Adrenal gland (tissue), 12 donors: ENCODE measurements around the gene OR4D1. TPM values are rescaled to one million over a fixed set of nuclear protein-coding genes. Genes with fewer than 3 reads are reported as not detected.

Experiments used
- DNase-seq, 7 donors: peaks; one replicate each; pipeline ENCODE4 v3.0.0-alpha.2; 2019 to 2020
- H3K27ac ChIP-seq, 5 donors: fragments of 200-600 bp; sonication (generic) in 4 of 5; 1 replicate in 3 of 5; 2 replicates in 2 of 5; pipeline versions ENCODE4 v1.5.1 to v1.8.0; 2016 to 2020; ENCODE audit warnings: mild to moderate bottlenecking in 1 of 5
- H3K27me3 ChIP-seq: fragments of 200-600 bp; 2 replicates; pipeline ENCODE4 v1.8.0; 2021
- H3K36me3 ChIP-seq, 2 donors: fragments of 200-600 bp; replicated peaks in 1 of 2; 1 replicate in 1 of 2; 2 replicates in 1 of 2; pipeline versions ENCODE4 v1.5.1 to v1.8.0; 2018 to 2022
- H3K4me1 ChIP-seq, 2 donors: fragments of 200-600 bp; replicated peaks in 1 of 2; 1 replicate in 1 of 2; 2 replicates in 1 of 2; pipeline versions ENCODE4 v1.5.1 to v1.8.0; 2018 to 2021
- H3K4me3 ChIP-seq, 4 donors: fragments of 200-600 bp; sonication (generic) in 3 of 4; one replicate each; pipeline ENCODE4 v1.5.1; 2016 to 2018
- H3K9me3 ChIP-seq, 3 donors: fragments of 200-600 bp; sonication (generic) in 1 of 3; replicated peaks in 1 of 3; 1 replicate in 2 of 3; 2 replicates in 1 of 3; pipeline versions ENCODE4 v1.5.1 to v1.8.0; 2016 to 2021
- POLR2A ChIP-seq, 2 donors: fragments of 450-650 bp; IDR thresholded peaks; one replicate each; pipeline ENCODE4 v1.6.1; 2017; ENCODE audit warnings: antibody characterized with exemption in 2 of 2, mild to moderate bottlenecking in 2 of 2, moderate library complexity in 1 of 2
- WGBS, 4 donors: extraction: QIAGEN DNeasy Blood & Tissue Kit in 2 of 4; methylation state at CpG; one replicate each; pipeline versions ENCODE4 v1.1.5 to v1.1.7; 2013 to 2017; 5-methylcytosine and 5-hydroxymethylcytosine counted together
- intact Hi-C, 2 donors: fragments of 100-400 bp; cut with DNase I; formaldehyde crosslinking; loops; one replicate each; pipeline versions ENCODE4 v1.14.1 to v1.15.0; 2022 to 2023
- polyA plus RNA-seq, 3 donors: library from polyadenylated mRNA; stranded (reverse); fragments of 200-250 nt in 2 of 3; fragments of 350-450 nt in 1 of 3; fragmentation: Illumina TruSeq in 1 of 3; extraction: RNeasy Lipid Tissue Mini Kit (QIAGEN cat#74804) in 1 of 3; gene quantifications; one replicate each; pipeline ENCODE4 v1.2.3, GENCODE V29; 2013 to 2014
- total RNA-seq, 9 donors: library from RNA; depleted of rRNA in 4 of 9; stranded (reverse); fragments of >200 nt in 4 of 9; fragments of 120-200 nt in 1 of 9; fragmentation: NEBNext Ultra II Directional in 1 of 9; extraction: Animal tissue kit (Norgen Biotek cat#: 25700) in 1 of 9; gene quantifications; one replicate each; pipeline versions ENCODE4 v1.1.0 to v1.2.4, GENCODE V29; 2013 to 2023
- TF ChIP-seq, protein P1 (sequence below), 6 experiments: fragments of 450-650 bp in 4 of 6; fragments of 200-600 bp in 2 of 6; sonication (generic) in 1 of 6; IDR thresholded peaks; 1 replicate in 5 of 6; 2 replicates in 1 of 6; pipeline versions ENCODE4 v1.5.1 to v1.8.0; 2016 to 2021; ENCODE audit warnings: antibody characterized with exemption in 6 of 6, mild to moderate bottlenecking in 2 of 6, moderate library complexity in 1 of 6
- donor health status: healthy with polysubstance abuse.
- donor health status: Bipolar disorder and iron deficiency.
- donor health status: DM: yes; HTN: yes; CAD: no.
- donor health status: DM: no; HTN: no; CAD: no.
- donor health status: DM: no; HTN: no; CAD: no.
- donor health status: DM: yes; HTN: yes; CAD: no.

The OR4D1 gene
- total and polyA plus RNA-seq, 12 donors = under 0.01 TPM; not detected in 11

DNA sequence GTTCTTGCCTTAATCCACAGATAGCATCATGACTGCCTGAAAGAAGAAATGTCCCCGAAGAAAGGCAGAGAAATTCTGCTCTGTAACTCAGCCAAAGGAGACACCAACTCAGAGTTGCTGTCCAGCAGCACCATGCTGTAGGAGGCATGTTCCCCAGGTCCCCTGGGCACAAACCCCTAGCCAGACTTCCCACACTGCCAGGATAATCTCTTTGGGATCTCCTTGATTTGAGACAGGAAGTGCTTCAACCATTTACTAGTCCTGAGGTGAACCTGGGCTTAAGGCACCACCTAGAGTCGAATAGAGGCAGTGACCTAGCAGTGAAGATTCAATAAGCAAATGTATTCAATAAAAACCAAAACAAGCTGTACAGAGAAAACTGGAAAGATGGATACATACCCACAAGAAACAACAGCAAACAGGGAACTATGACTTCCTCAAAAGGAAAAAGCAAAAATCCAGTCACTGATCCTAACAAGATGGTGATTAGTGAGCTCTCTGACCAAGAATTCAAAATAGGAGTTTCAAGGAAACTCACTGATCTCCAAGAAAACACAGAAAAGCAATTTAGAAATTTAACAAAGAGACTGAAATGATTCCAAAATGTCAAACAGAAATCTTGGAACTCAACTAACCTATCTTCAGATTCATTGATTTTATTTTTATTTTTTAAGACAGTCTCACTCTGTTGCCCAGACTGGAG, 24.3 kb downstream of the OR4D1 start:
- H3K9me3 ChIP-seq = no peaks in the 10 kb centered on the region
- peaks cover 15% of the 10 kb centered on the region for H3K27me3 ChIP-seq
- no peak for TF ChIP-seq POLR2A (IDR thresholded peaks at IDR 0.05)
- TF ChIP-seq, protein P1, sequence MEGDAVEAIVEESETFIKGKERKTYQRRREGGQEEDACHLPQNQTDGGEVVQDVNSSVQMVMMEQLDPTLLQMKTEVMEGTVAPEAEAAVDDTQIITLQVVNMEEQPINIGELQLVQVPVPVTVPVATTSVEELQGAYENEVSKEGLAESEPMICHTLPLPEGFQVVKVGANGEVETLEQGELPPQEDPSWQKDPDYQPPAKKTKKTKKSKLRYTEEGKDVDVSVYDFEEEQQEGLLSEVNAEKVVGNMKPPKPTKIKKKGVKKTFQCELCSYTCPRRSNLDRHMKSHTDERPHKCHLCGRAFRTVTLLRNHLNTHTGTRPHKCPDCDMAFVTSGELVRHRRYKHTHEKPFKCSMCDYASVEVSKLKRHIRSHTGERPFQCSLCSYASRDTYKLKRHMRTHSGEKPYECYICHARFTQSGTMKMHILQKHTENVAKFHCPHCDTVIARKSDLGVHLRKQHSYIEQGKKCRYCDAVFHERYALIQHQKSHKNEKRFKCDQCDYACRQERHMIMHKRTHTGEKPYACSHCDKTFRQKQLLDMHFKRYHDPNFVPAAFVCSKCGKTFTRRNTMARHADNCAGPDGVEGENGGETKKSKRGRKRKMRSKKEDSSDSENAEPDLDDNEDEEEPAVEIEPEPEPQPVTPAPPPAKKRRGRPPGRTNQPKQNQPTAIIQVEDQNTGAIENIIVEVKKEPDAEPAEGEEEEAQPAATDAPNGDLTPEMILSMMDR (IDR thresholded peaks at IDR 0.05) = peak in 4 of 6 experiments; percentile 10 to 25 (median 20)
- DNase-seq = peak in 1 of 7 donors; percentile 4
- no peak overlapping the region for H3K27ac ChIP-seq
- intact Hi-C loops = no loop called here
- 20 to 40% (median 32%) methylated on average over 2 of the region's 2 CpGs for WGBS, 4 donors
- H3K36me3 ChIP-seq = no peaks in the 10 kb centered on the region
- H3K4me3 ChIP-seq = no peak overlapping the region
- H3K4me1 ChIP-seq = no peaks in the 10 kb centered on the region

DNA sequence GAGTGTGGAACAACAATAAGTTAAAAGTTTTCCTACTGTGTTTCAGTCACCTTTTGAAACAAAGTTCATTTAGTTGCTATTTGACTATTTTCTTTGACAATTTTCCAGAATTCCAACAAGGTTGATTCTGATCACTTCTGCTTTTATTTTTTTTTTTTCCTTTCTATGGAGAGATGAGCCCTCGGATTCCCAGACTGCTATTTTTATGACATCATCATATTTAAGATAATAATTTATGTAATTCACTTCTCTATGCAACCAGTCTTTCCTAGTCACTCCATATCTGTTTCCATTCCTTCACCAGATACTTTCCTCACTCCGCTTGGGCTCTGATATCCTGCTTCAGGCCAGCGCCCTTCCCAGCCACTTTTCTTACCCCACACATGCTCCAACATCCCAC, 26.7 kb downstream of the OR4D1 start:
- intact Hi-C loops = no loop called here
- H3K9me3 ChIP-seq = no peaks in the 10 kb centered on the region
- no peak for DNase-seq
- TF ChIP-seq POLR2A (IDR thresholded peaks at IDR 0.05) = no peak
- TF ChIP-seq, protein P1 (IDR thresholded peaks at IDR 0.05) = no peak
- H3K36me3 ChIP-seq = no peaks in the 10 kb centered on the region
- no peak overlapping the region for H3K4me3 ChIP-seq
- H3K27ac ChIP-seq = no peak overlapping the region
- no peaks in the 10 kb centered on the region for H3K4me1 ChIP-seq
- peaks cover 5% of the 10 kb centered on the region for H3K27me3 ChIP-seq
- WGBS, 4 donors = 41 to 52% (median 44%) methylated on average over 3 of the region's 3 CpGs

DNA sequence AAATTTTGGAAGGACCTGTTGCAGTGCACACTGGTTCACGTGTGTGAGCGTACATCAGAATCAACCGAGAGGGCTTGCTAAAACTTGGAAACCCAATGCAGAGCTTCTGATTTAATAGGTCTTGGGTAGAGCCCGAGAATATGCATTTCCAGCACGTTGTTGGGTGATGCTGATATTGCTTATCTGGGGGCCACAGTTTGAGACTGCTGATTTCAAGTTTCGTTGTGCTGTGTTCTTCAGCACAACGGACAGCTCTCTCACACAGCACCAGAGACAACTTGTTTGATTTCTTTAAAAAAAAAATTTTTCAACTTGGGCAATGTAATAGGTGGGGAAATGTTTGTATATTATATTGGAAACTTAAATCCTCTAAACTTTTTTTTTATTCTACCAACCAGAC, 28.0 kb downstream of the OR4D1 start:
- Histone ChIP-seq H3K4me1 (no peaks in the 10 kb centered on the region), H3K27ac (no peak overlapping the region), H3K4me3 (no peak overlapping the region), H3K9me3 (no peaks in the 10 kb centered on the region), H3K36me3 (no peaks in the 10 kb centered on the region), H3K27me3 (peaks cover 5% of the 10 kb centered on the region)
- no peak for TF ChIP-seq POLR2A (IDR thresholded peaks at IDR 0.05)
- TF ChIP-seq, protein P1 (IDR thresholded peaks at IDR 0.05) = no peak
- DNase-seq = no peak
- intact Hi-C loops = no loop called here
- 37 to 41% (median 40%) methylated on average over 7 of the region's 7 CpGs for WGBS, 4 donors

- H3K27ac ChIP-seq = no peak overlapping the region
- H3K36me3 ChIP-seq = no peaks in the 10 kb centered on the region
- H3K4me1 ChIP-seq = no peaks in the 10 kb centered on the region
- no peak for DNase-seq
- no peak overlapping the region for H3K4me3 ChIP-seq
- intact Hi-C loops = no loop called here
- 55 to 79% (median 74%) methylated on average over 4 of the region's 4 CpGs for WGBS, 4 donors
- H3K27me3 ChIP-seq = no peaks in the 10 kb centered on the region
- H3K9me3 ChIP-seq = no peaks in the 10 kb centered on the region
- TF ChIP-seq POLR2A (IDR thresholded peaks at IDR 0.05) = no peak
- TF ChIP-seq, protein P1 (IDR thresholded peaks at IDR 0.05) = no peak
Observed at GRCh38 chr17:58181796-58182195, 33.6 kb downstream of the OR4D1 start.
